DLD1 (cell line): ENCODE results near the gene LMNTD2.

Experiments
- in situ Hi-C: cut with HindIII; loops from 2 replicates; pipeline ENCODE4 v1.10.0; 2017; ENCODE audit warnings: low sequenced_read_pairs

Gene LMNTD2

GRCh38 chr11:535519-536454, 24.8 kb downstream of the LMNTD2 start, which contains the start of gene HRAS:
TSS of gene HRAS (minus strand) at chr11:535576.
- in situ Hi-C loops: no loop called here

GRCh38 chr11:535210-535518, 25.4 kb downstream of the LMNTD2 start:
- in situ Hi-C loops: no loop called here

- in situ Hi-C loops: no loop called here
Observed at GRCh38 chr11:534396-535209, 25.9 kb downstream of the LMNTD2 start.

GRCh38 chr11:533586-534395, 26.7 kb downstream of the LMNTD2 start:
- in situ Hi-C loops: no loop called here

- in situ Hi-C loops: no loop called here
Observed at GRCh38 chr11:532986-533585, 27.5 kb downstream of the LMNTD2 start.

- in situ Hi-C loops: no loop called here
Observed at GRCh38 chr11:532527-532985, 28.0 kb downstream of the LMNTD2 start.

GRCh38 chr11:531919-532526, 28.5 kb downstream of the LMNTD2 start:
- in situ Hi-C loops: no loop called here

- in situ Hi-C loops: no loop called here
Observed at GRCh38 chr11:530960-531831, 29.3 kb downstream of the LMNTD2 start.

GRCh38 chr11:529728-530411, 30.7 kb downstream of the LMNTD2 start:
- in situ Hi-C loops: no loop called here

- in situ Hi-C loops: no loop called here
Observed at GRCh38 chr11:528815-529727, 31.5 kb downstream of the LMNTD2 start.

GRCh38 chr11:528166-528814, 32.2 kb downstream of the LMNTD2 start:
- in situ Hi-C loops: no loop called here

GRCh38 chr11:526192-526591, 34.3 kb downstream of the LMNTD2 start:
- in situ Hi-C loops: no loop called here

- in situ Hi-C loops: no loop called here
Observed at GRCh38 chr11:521177-521688, 39.3 kb downstream of the LMNTD2 start.

GRCh38 chr11:520428-521176, 39.9 kb downstream of the LMNTD2 start:
- in situ Hi-C loops: no loop called here

- in situ Hi-C loops: no loop called here
Observed at GRCh38 chr11:518463-519202, 41.9 kb downstream of the LMNTD2 start.
